A673 (cell line): ENCODE results near the gene PAQR4.

Source experiments
- EZH2 ChIP-seq: fragments of 200-600 bp; sonication (generic); IDR thresholded peaks from 2 replicates; pipeline ENCODE4 v1.6.1; 2017; ENCODE audit warnings: borderline replicate concordance, low read depth, mild to moderate bottlenecking, mixed read lengths, antibody characterized with exemption, low read length; ENCODE audit not compliant: poor library complexity, severe bottlenecking
- TF ChIP-seq, protein P1 (sequence below): fragments of 300-800, 200-600 bp; sonication (generic); conservative IDR thresholded peaks from 2 replicates; pipeline ENCODE4 v1.5.1; 2017; ENCODE audit warnings: low read depth, mild to moderate bottlenecking, antibody characterized with exemption, low read length, moderate library complexity, mixed read lengths

DNA sequence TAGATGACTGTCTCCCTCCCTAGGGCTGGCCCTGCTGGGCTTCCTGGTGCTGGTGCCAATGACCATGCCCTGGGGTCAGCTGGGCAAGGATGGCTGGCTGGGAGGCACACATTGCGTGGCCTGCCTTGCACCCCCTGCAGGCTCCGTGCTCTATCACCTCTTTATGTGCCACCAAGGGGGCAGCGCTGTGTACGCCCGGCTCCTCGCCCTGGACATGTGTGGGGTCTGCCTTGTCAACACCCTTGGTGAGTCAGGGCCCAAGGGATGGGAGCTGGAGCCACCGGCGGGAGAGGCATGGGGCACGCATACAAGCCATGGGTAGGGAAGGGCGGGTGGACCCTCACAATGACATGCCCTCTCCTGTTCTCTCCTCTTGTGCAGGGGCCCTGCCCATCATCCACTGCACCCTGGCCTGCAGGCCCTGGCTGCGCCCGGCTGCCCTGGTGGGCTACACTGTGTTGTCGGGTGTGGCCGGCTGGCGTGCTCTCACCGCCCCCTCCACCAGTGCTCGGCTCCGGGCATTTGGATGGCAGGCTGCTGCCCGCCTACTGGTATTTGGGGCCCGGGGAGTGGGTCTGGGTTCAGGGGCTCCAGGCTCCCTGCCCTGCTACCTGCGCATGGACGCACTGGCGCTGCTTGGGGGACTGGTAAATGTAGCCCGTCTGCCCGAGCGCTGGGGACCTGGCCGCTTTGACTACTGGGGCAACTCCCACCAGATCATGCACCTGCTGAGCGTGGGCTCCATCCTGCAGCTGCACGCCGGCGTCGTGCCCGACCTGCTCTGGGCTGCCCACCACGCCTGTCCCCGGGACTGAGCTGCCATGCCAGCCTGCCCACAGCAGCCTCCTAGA, 2.2 kb downstream of the PAQR4 start:
- TF ChIP-seq, protein P1, sequence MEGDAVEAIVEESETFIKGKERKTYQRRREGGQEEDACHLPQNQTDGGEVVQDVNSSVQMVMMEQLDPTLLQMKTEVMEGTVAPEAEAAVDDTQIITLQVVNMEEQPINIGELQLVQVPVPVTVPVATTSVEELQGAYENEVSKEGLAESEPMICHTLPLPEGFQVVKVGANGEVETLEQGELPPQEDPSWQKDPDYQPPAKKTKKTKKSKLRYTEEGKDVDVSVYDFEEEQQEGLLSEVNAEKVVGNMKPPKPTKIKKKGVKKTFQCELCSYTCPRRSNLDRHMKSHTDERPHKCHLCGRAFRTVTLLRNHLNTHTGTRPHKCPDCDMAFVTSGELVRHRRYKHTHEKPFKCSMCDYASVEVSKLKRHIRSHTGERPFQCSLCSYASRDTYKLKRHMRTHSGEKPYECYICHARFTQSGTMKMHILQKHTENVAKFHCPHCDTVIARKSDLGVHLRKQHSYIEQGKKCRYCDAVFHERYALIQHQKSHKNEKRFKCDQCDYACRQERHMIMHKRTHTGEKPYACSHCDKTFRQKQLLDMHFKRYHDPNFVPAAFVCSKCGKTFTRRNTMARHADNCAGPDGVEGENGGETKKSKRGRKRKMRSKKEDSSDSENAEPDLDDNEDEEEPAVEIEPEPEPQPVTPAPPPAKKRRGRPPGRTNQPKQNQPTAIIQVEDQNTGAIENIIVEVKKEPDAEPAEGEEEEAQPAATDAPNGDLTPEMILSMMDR: no peak
- no peak for TF ChIP-seq EZH2
